Uterus (tissue), 2 donors: ENCODE measurements around the gene CCDC184.

Experiments
- CTCF ChIP-seq, 4 experiments: fragments of 200-600 bp in 2 of 4; fragments of 450-650 bp in 2 of 4; sonication (generic) in 2 of 4; IDR thresholded peaks; one replicate each; pipeline ENCODE4 v1.5.1; 2016 to 2019; ENCODE audit warnings: antibody characterized with exemption in 4 of 4, mild to moderate bottlenecking in 2 of 4, moderate library complexity in 1 of 4
- POLR2A ChIP-seq, 2 donors: fragments of 450-650 bp; IDR thresholded peaks; one replicate each; pipeline ENCODE4 v1.6.1; 2016; ENCODE audit warnings: antibody characterized with exemption in 2 of 2, mild to moderate bottlenecking in 1 of 2, moderate library complexity in 1 of 2

GRCh38 chr12:48219631-48220030 lies 36.2 kb downstream of the CCDC184 start:
- no peak for TF ChIP-seq CTCF (IDR thresholded peaks at IDR 0.05)
- no peak for TF ChIP-seq POLR2A (IDR thresholded peaks at IDR 0.05)
